Activated CD4-positive, alpha-beta T cell treated with anti-CD3 and anti-CD28 coated beads, Interleukin-2, amount 50 U/mL, for 24 hours (primary cell): Measurements from ENCODE around the gene TMOD4.
A peak's percentile ranks its signal among the peaks of the same experiment; 100 is the strongest.

Experiments
- DNase-seq, 2 donors: peaks; one replicate each; pipeline ENCODE4 v3.0.0-alpha.2; 2020; ENCODE audit warnings: low read depth in 1 of 2, low spot score in 1 of 2

TMOD4 gene

DNA sequence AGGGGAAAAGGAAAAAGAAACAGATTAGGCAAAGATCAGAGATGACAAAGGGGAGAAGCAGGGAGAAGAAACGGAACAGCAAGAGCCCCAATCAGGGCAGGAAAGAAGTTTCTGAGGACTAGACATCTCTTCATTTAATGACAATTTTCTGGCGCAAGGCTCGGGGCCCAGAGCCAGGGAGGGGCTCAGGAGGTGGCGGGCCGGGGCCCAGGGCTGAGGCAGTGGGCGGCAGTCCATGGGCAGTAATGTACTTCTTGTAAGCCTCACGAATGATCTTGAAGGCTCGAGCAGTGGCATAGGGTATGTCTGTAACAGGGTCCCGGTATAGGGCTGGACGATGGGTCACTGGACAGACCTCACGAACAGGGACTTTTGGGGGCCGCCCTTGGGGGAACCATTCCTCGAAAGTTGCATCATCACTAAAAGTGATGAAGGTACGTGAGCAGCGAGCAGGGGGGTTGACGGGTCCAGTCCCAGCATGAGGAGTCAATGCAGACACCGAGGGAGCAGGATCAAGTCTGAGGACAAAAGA is 799 bp upstream of the TMOD4 start:
- no peak for DNase-seq

DNA sequence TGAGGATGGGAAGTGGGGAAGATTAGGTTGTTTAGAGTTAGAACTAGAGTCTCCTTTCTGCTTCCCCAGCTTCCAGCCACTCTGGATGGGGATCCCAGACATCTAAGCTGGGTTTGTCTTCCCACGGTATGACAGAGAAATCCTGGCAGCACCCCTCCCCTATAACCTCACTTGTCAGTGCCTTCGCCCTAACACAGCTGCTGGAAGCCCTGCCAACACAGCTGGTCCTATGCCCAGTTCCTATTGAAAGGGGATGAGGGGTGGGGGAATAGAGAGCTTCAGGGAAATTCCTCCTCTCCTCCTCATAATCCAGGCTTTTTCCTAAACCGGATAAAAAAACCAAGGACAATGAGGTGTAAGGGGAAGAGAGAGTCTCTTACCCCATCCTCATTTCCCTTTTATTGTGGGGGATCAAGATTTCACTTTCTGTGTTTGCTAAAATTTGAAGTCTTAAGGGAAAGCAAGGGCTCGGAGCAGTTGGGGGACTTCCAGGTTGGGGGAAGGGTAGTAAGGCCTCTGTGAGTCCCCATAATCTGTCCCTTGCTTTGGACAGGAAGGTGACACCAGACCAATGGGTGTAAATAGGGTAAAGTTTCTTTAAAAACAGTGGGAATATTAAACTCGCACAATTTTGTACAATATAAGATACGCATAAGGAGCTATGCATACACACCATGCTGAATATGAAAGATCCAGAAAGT is 590 bp downstream of the TMOD4 start:
- DNase-seq = no peak

DNA sequence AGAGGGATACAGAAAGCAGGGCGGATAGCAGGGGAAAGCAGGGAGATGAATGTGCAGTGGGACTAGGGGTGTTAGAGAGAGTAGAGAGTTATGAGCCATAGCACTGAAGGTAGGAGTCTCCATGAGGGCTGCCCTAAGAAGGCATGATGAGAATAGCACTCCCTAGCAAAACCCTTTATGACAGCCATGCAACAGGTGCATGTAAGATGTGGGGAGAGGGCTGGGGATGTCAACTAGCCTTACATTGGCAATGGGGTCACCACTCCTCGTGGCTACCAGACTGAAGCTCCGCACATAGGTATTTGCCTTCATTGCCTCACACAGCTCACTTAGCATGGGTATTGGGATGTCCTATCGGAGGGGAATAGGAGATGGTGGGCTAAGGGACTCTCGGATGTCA is 4.6 kb downstream of the TMOD4 start:
- DNase-seq = no peak

DNA sequence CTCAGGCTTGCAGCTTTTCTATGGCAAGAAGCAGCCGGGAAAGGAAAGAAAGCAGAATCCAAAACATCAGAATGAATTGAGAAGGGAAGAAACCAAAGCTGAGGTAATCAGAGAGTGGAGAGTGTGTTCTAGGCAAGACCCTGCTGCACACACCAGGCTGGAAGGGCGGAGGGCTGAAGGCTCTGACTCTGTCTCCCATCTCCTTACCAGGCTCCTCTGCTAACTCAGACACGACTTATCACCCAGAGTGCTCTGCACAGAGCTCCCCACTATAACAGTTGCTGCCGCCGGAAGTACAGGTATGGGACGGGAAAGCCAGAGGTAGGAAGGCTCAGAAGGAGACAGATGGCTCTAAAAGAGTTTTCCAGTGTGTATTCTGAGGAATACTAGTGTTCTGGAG is 8.7 kb downstream of the TMOD4 start:
- no peak for DNase-seq

DNA sequence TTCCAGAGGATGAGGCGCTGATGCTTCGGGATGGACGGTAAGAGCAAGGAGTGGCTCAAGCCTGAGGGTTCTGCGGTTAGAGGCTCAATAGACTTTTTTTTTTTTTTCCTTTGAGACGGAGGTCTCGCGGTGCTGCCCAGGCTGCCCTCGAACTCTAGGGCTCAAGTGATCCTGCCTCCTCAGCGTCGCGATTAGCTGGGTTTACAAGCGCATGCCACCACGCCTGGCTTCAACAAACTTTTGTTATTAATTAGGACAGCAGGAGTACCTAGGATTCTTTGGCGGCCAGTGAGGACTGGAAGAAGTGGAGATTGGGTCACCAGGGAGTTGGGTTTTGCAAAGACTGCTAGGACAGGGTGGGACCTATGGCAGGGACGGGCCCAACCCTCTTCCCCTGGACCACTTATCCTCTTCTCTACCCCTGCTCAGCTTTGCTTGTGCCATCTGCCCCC is 9.2 kb downstream of the TMOD4 start:
- no peak for DNase-seq

DNA sequence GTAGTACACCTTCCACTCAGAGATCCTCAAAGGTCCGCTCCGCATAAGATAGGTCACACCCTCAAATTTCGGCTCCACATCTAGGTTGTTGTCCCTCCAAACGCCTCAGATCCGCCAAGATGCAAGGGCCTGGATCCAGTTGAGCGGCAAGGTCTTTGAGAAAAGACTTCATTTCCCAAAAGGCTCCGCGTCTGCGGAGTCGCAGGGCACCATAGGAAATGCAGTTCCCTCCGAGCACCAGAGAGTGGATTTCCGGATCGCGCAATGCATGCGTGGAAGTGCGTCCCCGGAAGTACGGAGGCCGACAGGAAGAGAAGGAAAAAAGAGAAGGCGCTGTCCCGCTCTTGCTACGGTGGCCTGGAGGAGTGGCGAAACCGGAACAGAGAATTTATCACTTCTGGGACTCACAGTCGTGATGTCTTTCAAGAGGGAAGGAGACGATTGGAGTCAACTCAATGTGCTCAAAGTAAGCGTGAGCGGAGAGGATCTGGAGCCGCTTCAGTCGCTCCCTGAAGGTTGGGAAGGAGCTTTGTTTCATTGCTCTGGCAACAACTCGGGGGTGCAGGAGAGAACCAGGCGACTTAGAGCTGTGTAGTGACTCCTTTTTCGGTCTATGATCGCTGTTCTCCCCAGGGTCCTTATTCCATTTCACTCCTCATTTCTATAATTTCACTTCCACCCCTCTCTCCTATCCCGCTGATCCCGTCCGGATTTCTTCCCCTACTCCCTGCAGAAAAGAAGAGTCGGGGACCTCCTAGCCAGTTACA is 9.9 kb downstream of the TMOD4 start, which contains the start of the genes LYSMD1 and SCNM1:
TSS of gene LYSMD1 (minus strand) at position 165 of the 767 bp plus-strand sequence. CDS start 644 bp downstream, outside the sequence.
TSS of gene SCNM1 (plus strand) at position 407 of the 767 bp plus-strand sequence. CDS start at position 416, 9 bp downstream.
- peak; percentile 86 to 97 for DNase-seq

DNA sequence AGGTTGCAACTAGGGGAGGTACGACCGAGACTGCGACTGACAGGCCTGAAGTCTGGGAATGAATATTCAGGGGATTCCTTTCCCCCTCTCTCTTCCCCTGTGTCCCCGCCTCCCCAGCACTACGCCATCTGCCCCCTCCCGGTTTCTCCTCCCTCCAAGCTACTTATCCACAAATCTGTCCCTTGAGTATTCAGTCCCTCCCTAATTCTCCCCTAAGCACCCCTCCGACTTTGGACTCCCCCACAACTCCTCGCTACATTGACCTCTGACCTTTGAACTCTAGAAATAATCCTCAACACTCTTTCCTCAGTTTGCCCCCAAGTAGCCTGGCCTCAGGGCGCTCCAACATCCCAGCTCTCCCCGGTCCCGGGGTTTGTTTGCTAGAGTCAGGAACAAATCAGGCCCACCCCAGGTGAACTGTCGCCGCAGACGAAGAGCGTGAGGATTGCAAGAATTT is 10.5 kb downstream of the TMOD4 start:
- DNase-seq = no peak

DNA sequence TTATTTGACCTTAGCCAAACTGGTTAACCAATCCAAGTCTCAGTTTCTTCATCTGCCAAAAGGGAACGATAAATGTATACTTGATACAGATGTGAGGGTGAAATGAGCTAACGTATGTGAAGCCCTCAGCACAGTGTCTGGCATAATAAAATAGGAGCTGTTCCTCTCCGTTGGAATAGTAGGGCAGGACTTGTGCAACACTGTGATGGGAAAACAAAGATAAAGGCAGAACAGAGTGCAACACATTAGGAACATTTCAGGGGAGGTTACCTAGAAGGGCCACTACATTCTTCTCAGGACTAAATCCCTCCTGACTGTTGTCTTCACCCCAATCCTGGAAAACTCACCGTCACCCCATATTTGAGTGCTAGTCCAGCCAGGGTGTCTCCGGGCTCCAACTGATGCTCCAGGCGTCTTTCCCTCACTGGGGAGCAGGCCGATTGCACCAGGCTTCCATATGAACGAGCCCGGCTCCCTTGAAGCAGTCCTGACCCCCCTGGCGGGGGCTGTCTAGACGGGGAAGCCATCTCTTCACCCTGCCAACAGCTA is 11.0 kb downstream of the TMOD4 start:
- DNase-seq = no peak

DNA sequence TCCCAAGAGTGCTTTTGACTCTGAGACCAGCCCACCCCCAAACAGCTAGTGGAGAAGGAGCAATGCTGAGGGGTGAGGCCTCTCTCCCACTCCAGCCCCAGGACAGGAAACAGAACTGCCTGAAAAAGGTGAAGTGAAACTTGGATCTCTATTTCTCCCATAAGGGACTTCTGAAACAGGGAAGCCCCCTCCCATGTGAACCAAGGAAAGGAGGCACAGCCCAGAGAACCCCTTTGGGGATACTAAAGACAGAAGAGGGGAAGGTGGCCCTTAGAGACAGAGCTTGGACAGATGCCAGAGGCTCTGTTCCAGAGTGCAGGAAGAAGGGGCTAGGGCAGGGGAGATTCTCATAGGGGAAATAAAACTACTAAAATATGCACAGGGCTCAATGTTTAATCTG is 16.4 kb downstream of the TMOD4 start:
- DNase-seq = no peak

DNA sequence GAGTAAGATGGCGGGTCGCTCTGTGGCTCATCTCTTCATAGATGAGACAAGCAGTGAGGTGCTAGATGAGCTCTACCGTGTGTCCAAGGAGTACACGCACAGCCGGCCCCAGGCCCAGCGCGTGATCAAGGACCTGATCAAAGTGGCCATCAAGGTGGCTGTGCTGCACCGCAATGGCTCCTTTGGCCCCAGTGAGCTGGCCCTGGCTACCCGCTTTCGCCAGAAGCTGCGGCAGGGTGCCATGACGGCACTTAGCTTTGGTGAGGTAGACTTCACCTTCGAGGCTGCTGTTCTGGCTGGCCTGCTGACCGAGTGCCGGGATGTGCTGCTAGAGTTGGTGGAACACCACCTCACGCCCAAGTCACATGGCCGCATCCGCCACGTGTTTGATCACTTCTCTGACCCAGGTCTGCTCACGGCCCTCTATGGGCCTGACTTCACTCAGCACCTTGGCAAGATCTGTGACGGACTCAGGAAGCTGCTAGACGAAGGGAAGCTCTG is 17.0 kb downstream of the TMOD4 start:
- DNase-seq = no peak

DNA sequence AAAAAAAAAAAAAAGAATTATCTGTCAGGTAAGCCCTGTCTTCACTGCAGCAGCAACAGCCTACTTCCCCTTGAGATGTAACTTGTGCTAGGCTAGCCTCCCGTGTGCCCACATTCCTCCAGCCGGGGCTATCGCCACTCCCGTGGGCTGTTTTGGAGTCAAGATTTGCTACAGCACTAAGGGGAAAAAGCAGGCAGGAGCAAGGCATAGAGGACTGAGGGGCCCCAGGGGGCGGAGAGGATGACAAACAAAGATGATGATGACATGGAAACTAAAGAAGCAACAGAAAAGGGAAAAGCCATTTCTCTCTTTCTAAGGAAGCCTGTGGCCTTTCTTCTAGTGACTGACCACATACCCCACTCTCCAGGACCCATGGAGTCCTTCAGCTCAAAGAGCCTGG is 17.5 kb downstream of the TMOD4 start:
- DNase-seq = no peak

DNA sequence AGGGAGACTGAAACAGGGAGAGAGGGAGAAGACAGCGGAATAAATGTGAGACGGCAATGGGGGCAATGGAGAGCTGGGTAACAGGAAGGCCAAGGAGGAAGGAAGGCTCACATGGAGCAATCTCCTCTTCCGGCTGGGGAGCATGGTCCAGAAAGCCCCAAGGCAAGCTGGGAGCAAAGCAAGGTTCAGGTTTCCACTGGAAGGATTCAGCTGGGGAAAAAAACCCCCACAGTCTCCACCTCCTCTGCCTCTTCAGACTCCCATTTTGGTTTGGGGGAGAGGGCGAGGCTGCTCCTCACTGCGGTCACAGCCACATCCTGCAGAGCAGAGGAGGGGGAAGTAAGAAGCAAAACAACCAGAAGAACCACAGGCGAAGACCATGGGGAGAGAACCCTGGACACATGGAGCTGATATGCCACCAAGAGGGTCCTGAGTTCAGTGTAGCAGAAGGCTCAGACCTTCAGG is 18.7 kb downstream of the TMOD4 start:
- no peak for DNase-seq

DNA sequence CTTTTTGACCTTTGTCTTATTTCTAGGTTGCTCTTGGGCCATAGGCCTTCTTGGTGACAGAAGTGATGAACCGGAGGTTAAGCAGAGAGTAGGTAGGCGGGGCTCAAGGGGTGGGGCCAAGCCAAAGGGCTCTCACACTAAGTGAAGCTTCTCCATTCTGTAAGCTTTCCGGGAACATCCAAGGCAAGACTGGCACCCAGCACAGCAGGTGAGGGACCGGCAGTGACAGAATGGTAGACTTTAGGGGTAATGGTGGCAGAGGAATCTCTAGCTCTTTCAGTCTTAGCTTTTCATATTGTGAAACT is 19.3 kb downstream of the TMOD4 start, which contains the start of gene TNFAIP8L2:
TSS of gene TNFAIP8L2 (plus strand) at position 135 of the 305 bp plus-strand sequence. CDS start 2,049 bp downstream, outside the sequence.
- DNase-seq = peak in 1 of 2 donors; percentile 68

DNA sequence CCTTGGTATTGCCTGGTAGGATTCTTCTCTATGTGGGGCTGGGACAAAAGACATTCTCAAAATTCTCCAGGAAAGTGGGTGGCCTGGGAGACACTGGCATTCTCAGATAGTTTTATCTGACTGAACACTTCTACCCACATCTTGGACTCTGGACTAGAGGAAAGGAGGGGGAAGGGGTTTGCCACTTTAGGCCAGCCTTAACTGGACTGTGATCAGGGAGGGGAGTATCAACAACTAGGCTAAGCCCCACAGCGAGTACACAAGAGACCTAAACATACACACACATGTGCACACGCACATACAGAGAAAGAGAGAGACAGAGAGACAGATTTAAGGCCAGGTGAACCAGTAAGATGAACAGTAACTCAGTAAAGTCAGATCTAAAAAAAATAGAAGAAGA is 28.1 kb downstream of the TMOD4 start:
- DNase-seq = no peak

DNA sequence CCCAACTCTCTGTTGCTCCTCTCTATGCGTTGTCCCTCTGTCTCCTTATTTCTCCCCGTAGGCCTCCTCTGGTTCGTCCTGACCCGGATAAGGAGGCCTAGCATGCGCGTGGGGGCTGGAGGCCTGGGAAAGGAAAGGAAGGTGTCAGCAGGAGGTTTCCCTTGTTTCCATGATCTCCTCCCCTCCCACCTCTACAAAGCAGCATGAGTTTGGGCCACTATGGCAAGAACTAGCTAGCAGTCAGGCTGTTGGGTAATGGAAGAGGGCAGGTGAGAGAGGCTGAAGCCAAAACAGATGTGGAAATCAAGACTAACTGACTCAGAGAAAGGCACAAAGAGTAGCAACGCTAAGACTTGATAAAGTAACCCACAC is 28.7 kb downstream of the TMOD4 start:
- no peak for DNase-seq

DNA sequence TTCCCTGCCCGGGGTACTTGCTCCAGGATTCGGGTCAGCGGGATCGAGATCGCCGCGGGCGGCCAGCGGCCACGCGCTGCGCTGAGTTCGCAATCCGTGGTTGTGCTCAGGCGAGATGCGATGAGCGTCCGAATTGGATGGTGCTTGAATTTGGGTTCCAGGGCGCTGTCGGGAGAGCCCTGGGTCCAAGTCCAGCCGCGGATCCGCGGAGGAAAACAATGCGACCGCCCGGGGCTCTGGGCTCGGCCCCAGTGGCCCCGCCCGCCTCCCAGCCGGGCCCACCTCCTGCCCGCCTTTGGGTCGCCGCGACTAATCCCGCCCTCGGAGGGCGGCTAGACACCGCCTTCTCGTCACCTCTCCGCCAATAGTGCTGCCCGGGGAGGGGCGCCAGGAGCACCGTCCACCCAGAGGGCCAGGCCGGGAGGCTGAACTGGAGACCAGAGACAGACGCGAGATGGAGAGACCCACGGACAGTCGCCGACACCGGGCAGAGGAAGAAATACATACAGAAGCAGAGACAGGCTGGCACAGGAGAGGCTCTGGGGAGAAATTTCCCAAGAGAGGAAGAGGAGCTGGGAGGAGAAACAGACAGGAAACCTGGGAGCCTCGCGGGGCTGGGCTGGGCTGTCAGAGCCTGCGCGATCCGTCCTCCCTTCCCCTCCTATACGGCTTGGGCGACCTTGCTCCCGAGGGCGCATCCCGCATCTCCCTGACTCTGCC is 29.2 kb downstream of the TMOD4 start, which contains the start of gene SEMA6C:
TSS of gene SEMA6C (minus strand) at position 220 of the 720 bp plus-strand sequence. CDS start 4,010 bp downstream, outside the sequence.
- DNase-seq = peak; percentile 55 to 81

DNA sequence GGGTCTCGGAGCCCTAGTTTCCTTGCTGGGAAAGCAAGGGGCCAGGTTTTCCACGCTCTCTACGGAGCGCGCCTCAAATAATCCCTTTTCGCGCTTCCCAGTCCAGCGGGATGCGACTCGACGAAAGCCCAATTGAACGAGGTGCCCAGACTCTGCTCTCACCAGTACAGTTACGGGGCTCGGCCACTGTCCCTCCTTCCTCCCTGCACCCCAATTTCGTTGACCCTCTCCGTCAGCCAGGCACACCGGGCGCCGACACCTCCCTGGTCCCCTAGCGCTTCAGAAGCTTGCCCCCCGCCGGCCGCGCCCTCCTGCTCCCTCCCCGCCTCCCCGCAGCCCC is 29.7 kb downstream of the TMOD4 start:
- no peak for DNase-seq

DNA sequence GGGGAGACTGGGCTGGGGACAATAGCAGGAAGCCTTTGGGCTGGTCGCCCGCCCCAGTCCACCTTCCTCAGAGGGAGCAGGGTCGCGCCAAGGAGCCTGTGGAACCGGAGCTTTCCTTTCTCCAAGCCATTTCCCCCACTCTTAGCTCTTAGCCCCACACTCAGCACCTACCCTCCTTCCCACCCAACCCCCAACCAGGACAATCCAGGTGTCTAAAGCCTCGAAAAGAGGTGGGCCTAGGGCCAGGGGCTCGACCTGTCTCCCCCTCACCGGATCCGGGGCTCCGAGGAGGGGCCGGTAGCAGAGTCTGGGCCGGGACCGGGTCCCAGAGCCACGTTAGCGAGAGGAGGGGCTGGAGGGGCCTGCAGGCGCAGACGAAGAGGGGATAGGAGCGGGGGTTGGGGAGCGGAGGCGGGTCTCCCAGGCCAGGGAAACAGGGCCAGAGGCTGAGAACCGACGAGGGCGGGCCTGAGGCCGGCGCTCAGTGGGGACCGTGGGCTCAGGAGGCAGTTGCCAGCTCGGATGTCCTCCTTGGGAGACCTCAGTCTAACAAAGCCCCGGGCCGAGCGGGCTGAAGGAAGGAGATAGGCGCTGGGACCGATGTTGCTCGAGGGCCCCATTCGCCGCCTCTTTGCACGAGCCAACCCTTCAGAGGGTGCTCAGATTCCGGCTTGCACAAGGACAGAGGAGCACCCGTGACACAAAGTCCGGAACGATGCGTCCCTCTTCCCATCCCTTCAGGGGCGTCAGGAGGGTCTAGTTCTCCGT is 30.3 kb downstream of the TMOD4 start:
- no peak for DNase-seq

DNA sequence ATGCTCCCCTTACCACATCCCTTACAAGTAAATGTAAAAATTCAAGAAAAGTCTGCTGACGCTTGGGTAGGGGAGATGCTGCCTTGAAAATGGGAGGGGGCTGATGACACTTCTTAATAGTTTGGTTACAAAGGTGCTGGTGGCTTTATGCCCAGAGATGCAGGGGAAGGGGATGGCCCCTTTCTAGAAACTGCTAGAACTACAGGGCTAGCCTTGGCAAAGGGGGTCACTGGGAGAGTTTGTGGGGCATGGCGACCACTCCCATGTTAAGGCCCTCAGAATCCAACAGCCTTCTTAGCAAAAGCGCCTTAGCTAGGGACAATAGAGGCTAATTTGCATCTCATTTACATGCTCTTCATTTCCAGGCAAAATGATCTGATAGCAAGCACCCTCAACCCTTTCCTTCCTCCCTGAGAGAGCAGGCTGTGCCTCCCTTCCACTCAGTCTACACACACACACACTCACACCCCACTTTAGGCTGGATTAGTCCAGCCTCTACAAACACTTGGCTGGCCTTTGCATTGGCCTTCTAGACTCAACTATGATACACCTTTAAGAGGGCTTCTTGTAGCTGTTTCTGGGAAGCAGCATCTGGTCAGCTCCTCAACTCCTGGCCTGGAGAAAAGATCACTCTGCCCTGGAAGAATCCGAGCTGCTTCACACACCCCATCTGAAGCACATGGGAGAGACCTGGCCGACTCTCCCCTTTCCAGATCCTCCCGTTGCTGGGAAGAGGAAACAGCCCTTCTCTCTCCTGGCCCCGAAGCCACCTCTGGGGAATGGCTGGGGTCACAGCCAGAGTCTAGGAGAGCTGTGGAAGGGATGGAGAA is 31.1 kb downstream of the TMOD4 start:
- DNase-seq = no peak
